DMS79 (cell line): ENCODE data around the gene PRPF40B.

Experiments used
- DNase-seq: peaks from one replicate; lab custom pipeline; 2025; lab: John Stamatoyannopoulos, UW

The PRPF40B gene

DNA sequence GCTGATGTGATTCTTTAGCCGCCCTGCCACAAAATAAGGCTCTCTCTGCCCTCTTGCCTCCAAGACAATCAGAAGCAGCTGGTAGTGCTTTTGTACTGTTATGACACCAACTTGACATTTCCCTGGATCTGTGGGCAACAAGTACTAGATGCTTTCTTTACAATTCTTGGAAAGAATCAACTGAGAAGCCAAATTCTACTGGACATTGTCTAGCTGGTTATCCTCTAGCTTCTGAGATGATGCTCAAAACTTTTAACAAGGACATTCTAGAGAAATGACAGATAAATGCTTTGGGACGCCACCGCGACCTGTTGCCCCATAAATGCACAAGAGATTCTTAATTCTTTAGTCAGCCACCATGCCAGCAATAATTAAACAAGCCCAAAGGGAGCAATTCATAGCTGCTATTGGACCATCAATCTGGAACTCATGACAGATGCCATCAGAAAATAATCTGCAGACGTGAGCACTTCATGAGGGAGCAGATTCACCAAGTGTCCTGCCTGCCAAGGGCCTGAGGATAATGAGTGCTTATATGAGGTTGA is 61.0 kb downstream of the PRPF40B start:
- DNase-seq = no peak

DNA sequence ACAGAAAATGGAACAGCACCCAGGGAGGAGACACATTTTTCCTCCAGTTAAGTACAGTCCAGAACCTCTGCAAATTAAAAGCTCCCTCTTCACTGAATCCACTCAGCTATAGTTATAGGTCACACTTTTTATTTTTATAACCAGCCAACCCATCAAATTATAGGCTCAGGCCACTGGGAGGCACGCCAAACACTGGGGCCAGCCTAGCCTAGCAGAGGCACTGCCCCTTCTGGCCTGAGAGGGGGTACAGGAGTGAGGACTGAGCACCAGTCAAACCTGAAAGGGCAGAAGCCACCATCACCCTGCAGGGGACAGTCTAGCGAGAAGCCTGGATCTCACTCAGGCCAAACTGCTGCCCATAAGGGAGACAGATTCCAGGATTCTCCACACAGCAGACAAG is 64.6 kb downstream of the PRPF40B start:
- DNase-seq = no peak

DNA sequence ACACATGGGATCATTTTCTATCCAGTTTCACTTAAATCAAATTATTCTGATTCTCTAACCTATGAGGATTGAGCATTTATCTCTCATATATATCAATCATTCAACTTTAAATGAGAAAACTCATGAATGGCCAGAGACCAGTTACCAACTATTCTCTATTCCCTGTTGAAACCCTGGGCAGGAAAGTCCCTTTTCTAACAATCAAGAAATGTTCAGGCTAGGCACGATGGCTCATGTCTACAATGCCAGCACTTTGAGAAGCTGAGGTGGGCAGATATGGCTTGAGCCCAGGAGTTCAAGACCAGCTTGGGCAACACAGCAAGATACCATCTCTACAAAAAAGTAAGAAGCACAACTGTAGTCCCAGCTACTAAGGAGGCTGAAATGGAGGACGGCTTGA is 65.9 kb downstream of the PRPF40B start:
- DNase-seq = no peak

DNA sequence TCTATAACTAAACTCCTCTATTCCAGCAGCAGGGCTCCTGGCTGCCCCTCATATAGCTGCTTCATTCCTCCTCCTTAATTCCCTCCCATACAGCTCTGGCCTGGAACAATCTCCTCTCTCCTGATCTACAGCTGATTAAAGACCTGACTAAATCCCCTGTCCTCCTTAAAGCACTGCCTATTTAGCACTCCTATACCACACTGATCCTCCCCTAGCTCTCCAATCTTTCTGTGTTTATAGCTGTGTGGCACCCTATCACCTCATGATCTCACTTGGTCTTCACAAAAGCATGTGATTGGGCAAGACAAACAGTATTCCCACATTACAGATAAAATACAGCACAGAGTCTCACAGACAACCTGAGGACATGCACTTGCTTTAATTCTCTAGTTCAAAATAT is 66.4 kb downstream of the PRPF40B start:
- no peak for DNase-seq

DNA sequence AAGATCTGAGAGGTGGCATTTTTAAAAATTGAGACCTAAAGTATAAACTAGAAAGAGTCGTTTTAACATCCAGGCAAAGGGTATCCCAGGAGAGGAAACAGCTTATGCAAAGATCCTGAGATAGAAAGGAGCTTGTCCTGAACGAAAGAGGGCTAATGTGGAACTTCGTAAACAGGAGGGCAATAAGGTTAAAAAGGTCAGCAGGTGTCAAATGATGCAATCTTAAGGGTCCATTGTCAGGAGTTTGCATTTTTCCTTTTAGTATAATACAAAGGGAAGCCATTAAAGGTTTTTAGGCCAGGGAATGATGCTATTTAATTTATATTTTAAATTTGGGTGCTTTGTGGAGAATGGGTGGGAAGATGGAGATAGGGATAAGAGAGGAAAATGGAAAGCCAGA is 69.5 kb downstream of the PRPF40B start:
- DNase-seq = no peak

DNA sequence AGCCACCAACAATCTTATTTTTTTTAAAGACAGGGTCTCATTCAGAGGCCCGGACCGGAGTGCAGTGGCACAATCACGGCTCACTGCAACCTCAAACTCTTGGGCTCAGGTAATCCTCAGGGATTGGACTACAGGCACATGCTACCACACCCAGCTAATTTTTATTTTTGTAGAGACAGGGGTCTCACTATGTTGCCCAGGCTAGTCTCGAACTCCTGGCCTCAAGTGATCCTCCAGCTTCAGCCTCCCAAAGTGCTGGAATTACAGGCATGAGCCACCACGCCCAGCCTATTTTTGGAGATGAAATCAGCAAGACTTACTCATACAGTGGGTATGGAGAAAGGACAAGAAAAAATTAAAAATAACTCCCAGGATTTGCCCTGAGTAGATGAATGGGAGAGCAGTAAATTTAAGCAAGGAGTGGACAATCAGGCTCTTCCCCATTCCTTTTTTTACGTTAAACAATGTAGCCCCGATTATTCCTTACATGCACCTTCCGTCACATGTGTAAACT is 70.6 kb downstream of the PRPF40B start:
- DNase-seq = no peak
